K562 (cell line): ENCODE results near the gene PIEZO2. TPM values are rescaled to one million over a fixed set of nuclear protein-coding genes. Genes with fewer than 3 reads are reported as not detected.

Experiments used
- ETV6 ChIP-seq, 3 experiments: fragments of 150-350 bp in 1 of 3; sonication (generic) in 1 of 3; formaldehyde crosslinking in 1 of 3; IDR thresholded peaks; 2 replicates each; pipeline versions ENCODE4 v1.6.1 to v1.8.0; 2014 to 2022; ENCODE audit warnings: borderline replicate concordance in 2 of 3, low read depth in 2 of 3, antibody characterized with exemption in 1 of 3, low read length in 1 of 3, mild to moderate bottlenecking in 1 of 3, missing genetic modification reagents in 1 of 3
- FOXP1 ChIP-seq: sonication (generic); formaldehyde crosslinking; IDR thresholded peaks from 2 replicates; pipeline ENCODE4 v1.8.0; 2022; ENCODE audit warnings: mild to moderate bottlenecking, missing genetic modification reagents
- GATA2 ChIP-seq: sonication (generic); formaldehyde crosslinking; IDR thresholded peaks from 2 replicates; pipeline ENCODE4 v1.4.0; 2020; ENCODE audit warnings: mild to moderate bottlenecking, missing genetic modification reagents
- MTA1 ChIP-seq: fragments of 450-650 bp; IDR thresholded peaks from 2 replicates; pipeline ENCODE4 v1.6.1; 2017; ENCODE audit warnings: borderline replicate concordance
- PCBP1 ChIP-seq: fragments of 200-400 bp; formaldehyde crosslinking; IDR thresholded peaks from 2 replicates; pipeline ENCODE4 v1.6.1; 2018; ENCODE audit warnings: mild to moderate bottlenecking, low read depth, low read length; ENCODE audit not compliant: poor library complexity, severe bottlenecking
- TAL1 ChIP-seq: fragments of 450-650 bp; IDR thresholded peaks from 2 replicates; pipeline ENCODE4 v1.6.1; 2016; ENCODE audit warnings: mild to moderate bottlenecking
- ZNF274 ChIP-seq: IDR thresholded peaks from 2 replicates; pipeline ENCODE4 v1.6.1; 2011; ENCODE audit warnings: low read depth, mild to moderate bottlenecking, low read length, moderate library complexity, borderline replicate concordance
- ZNF444 ChIP-seq: fragments of 250-450 bp; sonication (Bioruptor Pico); IDR thresholded peaks from 2 replicates; pipeline ENCODE4 v1.4.0; 2020; ENCODE audit warnings: mild to moderate bottlenecking, moderate library complexity
- ZNF655 ChIP-seq: fragments of 250-450 bp; sonication (Bioruptor Pico); IDR thresholded peaks from 2 replicates; pipeline ENCODE4 v1.5.0; 2021
- polyA plus RNA-seq, 8 experiments: library from polyadenylated mRNA; depleted of rRNA in 4 of 8; stranded (reverse) in 5 of 8; unstranded in 3 of 8; fragments of >200 nt; fragmentation: Nextera tagmentation in 2 of 8; fragmentation: Illumina TruSeq in 1 of 8; extraction: Ambion mirVana in 2 of 8; extraction: Trizol in 1 of 8; gene quantifications; 2 replicates each; pipeline versions ENCODE4 v1.2.1 to v1.2.3, GENCODE V29; 2011 to 2014; ENCODE audit warnings: inconsistent platforms in 1 of 8, missing spikeins in 1 of 8
- total RNA-seq, 7 experiments: library from RNA; depleted of rRNA in 6 of 7; stranded (reverse); fragments of >200 nt in 6 of 7; fragmentation: Illumina TruSeq in 2 of 7; extraction: Trizol in 2 of 7; gene quantifications; 2 replicates each; pipeline versions ENCODE4 v1.2.1 to v1.2.3, GENCODE V29; 2011 to 2021; ENCODE audit warnings: low replicate concordance in 1 of 7
- TF ChIP-seq, protein P1 (sequence below): fragments of 200-800 bp; sonication (Bioruptor generic); IDR thresholded peaks from 2 replicates; pipeline ENCODE4 v1.6.1; 2016; ENCODE audit warnings: missing genetic modification characterization, missing compliant biosample characterization
- TF ChIP-seq, protein P2 (sequence below): sonication (generic); formaldehyde crosslinking; IDR thresholded peaks from 2 replicates; pipeline ENCODE4 v1.8.1; 2023; ENCODE audit warnings: missing genetic modification reagents, mild to moderate bottlenecking, borderline replicate concordance
- TF ChIP-seq, protein P3 (sequence below): sonication (generic); formaldehyde crosslinking; IDR thresholded peaks from 2 replicates; pipeline ENCODE4 v1.8.1; 2023; ENCODE audit warnings: mild to moderate bottlenecking, missing genetic modification reagents, moderate library complexity
- TF ChIP-seq, protein P4 (sequence below): sonication (generic); formaldehyde crosslinking; IDR thresholded peaks from 2 replicates; pipeline ENCODE4 v1.8.0; 2022; ENCODE audit warnings: mild to moderate bottlenecking, missing genetic modification reagents

Gene PIEZO2
- total and polyA plus RNA-seq, 9 of the 15 experiments (the other 6 are each of a cell fraction or from before 2014, with no cell fraction given) = 0.54 to 4.1 (median 2.0) TPM

GRCh38 chr18:11046140-11046539 lies 103.2 kb downstream of the PIEZO2 start (continued):
- no peak for TF ChIP-seq ETV6 (IDR thresholded peaks at IDR 0.05; ENCODE audit: borderline replicate concordance in 1 of 2, low read depth in 2 of 2, low read length in 1 of 2)
- TF ChIP-seq ETV6 (CRISPR knock-in tag; IDR thresholded peaks at IDR 0.05; ENCODE audit: borderline replicate concordance) = no peak
- TF ChIP-seq FOXP1 (CRISPR knock-in tag) = no peak
- TF ChIP-seq, protein P1, sequence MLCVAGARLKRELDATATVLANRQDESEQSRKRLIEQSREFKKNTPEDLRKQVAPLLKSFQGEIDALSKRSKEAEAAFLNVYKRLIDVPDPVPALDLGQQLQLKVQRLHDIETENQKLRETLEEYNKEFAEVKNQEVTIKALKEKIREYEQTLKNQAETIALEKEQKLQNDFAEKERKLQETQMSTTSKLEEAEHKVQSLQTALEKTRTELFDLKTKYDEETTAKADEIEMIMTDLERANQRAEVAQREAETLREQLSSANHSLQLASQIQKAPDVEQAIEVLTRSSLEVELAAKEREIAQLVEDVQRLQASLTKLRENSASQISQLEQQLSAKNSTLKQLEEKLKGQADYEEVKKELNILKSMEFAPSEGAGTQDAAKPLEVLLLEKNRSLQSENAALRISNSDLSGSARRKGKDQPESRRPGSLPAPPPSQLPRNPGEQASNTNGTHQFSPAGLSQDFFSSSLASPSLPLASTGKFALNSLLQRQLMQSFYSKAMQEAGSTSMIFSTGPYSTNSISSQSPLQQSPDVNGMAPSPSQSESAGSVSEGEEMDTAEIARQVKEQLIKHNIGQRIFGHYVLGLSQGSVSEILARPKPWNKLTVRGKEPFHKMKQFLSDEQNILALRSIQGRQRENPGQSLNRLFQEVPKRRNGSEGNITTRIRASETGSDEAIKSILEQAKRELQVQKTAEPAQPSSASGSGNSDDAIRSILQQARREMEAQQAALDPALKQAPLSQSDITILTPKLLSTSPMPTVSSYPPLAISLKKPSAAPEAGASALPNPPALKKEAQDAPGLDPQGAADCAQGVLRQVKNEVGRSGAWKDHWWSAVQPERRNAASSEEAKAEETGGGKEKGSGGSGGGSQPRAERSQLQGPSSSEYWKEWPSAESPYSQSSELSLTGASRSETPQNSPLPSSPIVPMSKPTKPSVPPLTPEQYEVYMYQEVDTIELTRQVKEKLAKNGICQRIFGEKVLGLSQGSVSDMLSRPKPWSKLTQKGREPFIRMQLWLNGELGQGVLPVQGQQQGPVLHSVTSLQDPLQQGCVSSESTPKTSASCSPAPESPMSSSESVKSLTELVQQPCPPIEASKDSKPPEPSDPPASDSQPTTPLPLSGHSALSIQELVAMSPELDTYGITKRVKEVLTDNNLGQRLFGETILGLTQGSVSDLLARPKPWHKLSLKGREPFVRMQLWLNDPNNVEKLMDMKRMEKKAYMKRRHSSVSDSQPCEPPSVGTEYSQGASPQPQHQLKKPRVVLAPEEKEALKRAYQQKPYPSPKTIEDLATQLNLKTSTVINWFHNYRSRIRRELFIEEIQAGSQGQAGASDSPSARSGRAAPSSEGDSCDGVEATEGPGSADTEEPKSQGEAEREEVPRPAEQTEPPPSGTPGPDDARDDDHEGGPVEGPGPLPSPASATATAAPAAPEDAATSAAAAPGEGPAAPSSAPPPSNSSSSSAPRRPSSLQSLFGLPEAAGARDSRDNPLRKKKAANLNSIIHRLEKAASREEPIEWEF (CRISPR knock-in tag) = no peak
- no peak for TF ChIP-seq ZNF655 (CRISPR knock-in tag)
- TF ChIP-seq PCBP1 = no peak
- no peak for TF ChIP-seq ZNF444 (CRISPR knock-in tag)
- TF ChIP-seq, protein P2, sequence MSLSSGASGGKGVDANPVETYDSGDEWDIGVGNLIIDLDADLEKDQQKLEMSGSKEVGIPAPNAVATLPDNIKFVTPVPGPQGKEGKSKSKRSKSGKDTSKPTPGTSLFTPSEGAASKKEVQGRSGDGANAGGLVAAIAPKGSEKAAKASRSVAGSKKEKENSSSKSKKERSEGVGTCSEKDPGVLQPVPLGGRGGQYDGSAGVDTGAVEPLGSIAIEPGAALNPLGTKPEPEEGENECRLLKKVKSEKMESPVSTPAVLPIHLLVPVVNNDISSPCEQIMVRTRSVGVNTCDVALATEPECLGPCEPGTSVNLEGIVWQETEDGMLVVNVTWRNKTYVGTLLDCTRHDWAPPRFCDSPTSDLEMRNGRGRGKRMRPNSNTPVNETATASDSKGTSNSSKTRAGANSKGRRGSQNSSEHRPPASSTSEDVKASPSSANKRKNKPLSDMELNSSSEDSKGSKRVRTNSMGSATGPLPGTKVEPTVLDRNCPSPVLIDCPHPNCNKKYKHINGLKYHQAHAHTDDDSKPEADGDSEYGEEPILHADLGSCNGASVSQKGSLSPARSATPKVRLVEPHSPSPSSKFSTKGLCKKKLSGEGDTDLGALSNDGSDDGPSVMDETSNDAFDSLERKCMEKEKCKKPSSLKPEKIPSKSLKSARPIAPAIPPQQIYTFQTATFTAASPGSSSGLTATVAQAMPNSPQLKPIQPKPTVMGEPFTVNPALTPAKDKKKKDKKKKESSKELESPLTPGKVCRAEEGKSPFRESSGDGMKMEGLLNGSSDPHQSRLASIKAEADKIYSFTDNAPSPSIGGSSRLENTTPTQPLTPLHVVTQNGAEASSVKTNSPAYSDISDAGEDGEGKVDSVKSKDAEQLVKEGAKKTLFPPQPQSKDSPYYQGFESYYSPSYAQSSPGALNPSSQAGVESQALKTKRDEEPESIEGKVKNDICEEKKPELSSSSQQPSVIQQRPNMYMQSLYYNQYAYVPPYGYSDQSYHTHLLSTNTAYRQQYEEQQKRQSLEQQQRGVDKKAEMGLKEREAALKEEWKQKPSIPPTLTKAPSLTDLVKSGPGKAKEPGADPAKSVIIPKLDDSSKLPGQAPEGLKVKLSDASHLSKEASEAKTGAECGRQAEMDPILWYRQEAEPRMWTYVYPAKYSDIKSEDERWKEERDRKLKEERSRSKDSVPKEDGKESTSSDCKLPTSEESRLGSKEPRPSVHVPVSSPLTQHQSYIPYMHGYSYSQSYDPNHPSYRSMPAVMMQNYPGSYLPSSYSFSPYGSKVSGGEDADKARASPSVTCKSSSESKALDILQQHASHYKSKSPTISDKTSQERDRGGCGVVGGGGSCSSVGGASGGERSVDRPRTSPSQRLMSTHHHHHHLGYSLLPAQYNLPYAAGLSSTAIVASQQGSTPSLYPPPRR (CRISPR knock-in tag) = no peak
- TF ChIP-seq, protein P3, sequence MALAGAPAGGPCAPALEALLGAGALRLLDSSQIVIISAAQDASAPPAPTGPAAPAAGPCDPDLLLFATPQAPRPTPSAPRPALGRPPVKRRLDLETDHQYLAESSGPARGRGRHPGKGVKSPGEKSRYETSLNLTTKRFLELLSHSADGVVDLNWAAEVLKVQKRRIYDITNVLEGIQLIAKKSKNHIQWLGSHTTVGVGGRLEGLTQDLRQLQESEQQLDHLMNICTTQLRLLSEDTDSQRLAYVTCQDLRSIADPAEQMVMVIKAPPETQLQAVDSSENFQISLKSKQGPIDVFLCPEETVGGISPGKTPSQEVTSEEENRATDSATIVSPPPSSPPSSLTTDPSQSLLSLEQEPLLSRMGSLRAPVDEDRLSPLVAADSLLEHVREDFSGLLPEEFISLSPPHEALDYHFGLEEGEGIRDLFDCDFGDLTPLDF = no peak
- TF ChIP-seq ZNF274 = no peak
- no peak for TF ChIP-seq MTA1
- no peak for TF ChIP-seq GATA2 (CRISPR knock-in tag)
- TF ChIP-seq, protein P4, sequence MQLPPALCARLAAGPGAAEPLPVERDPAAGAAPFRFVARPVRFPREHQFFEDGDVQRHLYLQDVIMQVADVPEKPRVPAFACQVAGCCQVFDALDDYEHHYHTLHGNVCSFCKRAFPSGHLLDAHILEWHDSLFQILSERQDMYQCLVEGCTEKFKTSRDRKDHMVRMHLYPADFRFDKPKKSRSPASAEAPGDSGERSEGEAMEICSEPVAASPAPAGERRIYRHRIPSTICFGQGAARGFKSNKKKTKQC (CRISPR knock-in tag) = no peak
- no peak for TF ChIP-seq TAL1
